ENCODE measurements around the gene EPB42.

DNA sequence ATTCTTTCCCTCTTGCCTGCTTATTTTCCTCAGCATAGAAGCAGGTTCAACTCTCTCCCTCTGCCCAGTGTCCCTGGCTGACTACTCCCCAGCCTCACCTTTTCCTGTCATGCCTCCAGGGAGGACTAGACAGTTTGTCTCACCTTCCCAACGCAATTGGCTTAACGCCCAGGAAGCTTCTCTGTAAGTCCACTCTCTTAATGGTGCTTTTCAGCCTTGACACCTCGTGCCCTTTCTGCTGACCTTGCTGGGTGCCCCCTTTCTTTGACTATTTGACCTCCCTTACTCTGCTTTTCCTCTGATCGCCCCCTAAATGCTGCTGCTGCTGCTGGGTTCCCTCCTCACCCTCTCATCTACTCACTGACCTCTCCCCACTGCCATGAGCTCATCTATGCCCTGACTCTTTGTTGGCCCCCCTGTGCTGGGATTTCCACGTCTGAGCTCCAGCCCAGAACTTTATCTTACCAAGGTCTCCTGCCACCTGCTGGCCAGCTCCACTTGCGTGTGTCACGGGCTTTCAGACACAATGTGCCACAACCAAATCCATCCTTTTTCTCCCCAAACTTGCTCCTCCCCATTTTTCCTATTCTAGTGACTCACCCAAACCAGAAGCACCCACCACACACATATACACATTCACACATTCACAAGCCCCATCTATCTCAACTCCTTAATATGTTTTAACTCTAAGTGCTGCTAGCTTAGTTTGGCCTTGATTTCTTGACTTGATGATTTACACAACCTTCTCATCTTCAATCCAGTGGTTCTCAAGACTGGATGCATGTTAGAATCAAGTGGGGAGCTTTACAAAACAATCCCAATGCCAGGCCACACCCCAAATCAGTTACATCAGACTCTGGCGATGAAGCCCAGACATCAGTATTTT, 16.6 kb downstream of the EPB42 start:
- peak; percentile 73 for TF ChIP-seq CTCF (IDR thresholded peaks at IDR 0.05)
- no peak for TF ChIP-seq EZH2phosphoT487 (IDR thresholded peaks at IDR 0.05; ENCODE audit: borderline replicate concordance, low read depth)
- TF ChIP-seq NFIC (IDR thresholded peaks at IDR 0.05; ENCODE audit: borderline replicate concordance), result no peak
- no peak for TF ChIP-seq POLR2AphosphoS5 (IDR thresholded peaks at IDR 0.05; ENCODE audit: low read depth, low read length)
